Prostate gland (tissue), 2 donors: Measurements from ENCODE around the gene SIGLEC9.
"Not testable (repeated sequence)": the region's sequence is repeated elsewhere in the genome, so short reads cannot be mapped to it uniquely, and the experiment has no call there.

Experiments
- CTCF ChIP-seq, 4 experiments: fragments of 200-600 bp in 2 of 4; fragments of 450-650 bp in 2 of 4; sonication (generic) in 2 of 4; IDR thresholded peaks; 1 replicate in 3 of 4; 2 replicates in 1 of 4; pipeline ENCODE4 v1.5.1; 2016 to 2019; ENCODE audit warnings: antibody characterized with exemption in 4 of 4, mild to moderate bottlenecking in 2 of 4, moderate library complexity in 2 of 4
- POLR2AphosphoS5 ChIP-seq: sonication (generic); formaldehyde crosslinking; IDR thresholded peaks from one replicate; pipeline ENCODE4 v1.6.1; 2017; ENCODE audit warnings: antibody characterized with exemption

GRCh38 chr19:51142809-51143475 lies 18.2 kb downstream of the SIGLEC9 start:
- not testable (repeated sequence) for TF ChIP-seq POLR2AphosphoS5; CTCF (IDR thresholded peaks at IDR 0.05)
